ENCODE data around the gene TMEM190.

The TMEM190 gene

GRCh38 chr19:55340784-55341147, 35.9 kb upstream of the TMEM190 start (continued):
- TF ChIP-seq PBX3 (CRISPR knock-in tag; IDR thresholded peaks at IDR 0.05) = 0 out of 2 replicates have a peak, but pooled peaks have one; percentile 23
- no peak for TF ChIP-seq ZNF138 (tag by site-specific recombination; IDR thresholded peaks at IDR 0.05; ENCODE audit: borderline replicate concordance)
- 0 out of 2 replicates have a peak, but pooled peaks have one; percentile 19 for TF ChIP-seq ZBTB7A (tag by site-specific recombination; IDR thresholded peaks at IDR 0.05; ENCODE audit: low read depth)
- TF ChIP-seq ZNF175 (tag by site-specific recombination; IDR thresholded peaks at IDR 0.05) = no peak

- no peak for TF ChIP-seq ZNF221 (tag by site-specific recombination; IDR thresholded peaks at IDR 0.05; ENCODE audit: borderline replicate concordance)
- peak; percentile 72 for TF ChIP-seq SP2 (tag by site-specific recombination; IDR thresholded peaks at IDR 0.05)
- peak; percentile 93 for TF ChIP-seq ZNF398 (tag by site-specific recombination; IDR thresholded peaks at IDR 0.05)
- no peak for TF ChIP-seq YY2 (tag by site-specific recombination; IDR thresholded peaks at IDR 0.05)
- TF ChIP-seq ZNF488 (tag by site-specific recombination; IDR thresholded peaks at IDR 0.05) = no peak
- no peak for TF ChIP-seq ZNF548 (tag by site-specific recombination; IDR thresholded peaks at IDR 0.05)
- TF ChIP-seq KLF1 (tag by site-specific recombination; IDR thresholded peaks at IDR 0.05) = peak; percentile 20; the same call in 1 of the 2 replicates
- TF ChIP-seq ZNF654 (tag by site-specific recombination; IDR thresholded peaks at IDR 0.05; ENCODE audit: low read depth) = no peak
- TF ChIP-seq IKZF3 (tag by site-specific recombination; IDR thresholded peaks at IDR 0.05) = peak; percentile 33; the same call in 1 of the 2 replicates
- TF ChIP-seq ZNF341 (tag by site-specific recombination; IDR thresholded peaks at IDR 0.05; ENCODE audit: low read depth) = 0 out of 2 replicates have a peak, but pooled peaks have one; percentile 3
- Histone ChIP-seq H3K9me3 (ENCODE audit: control insufficient read depth, insufficient read depth, low read depth, low read length) (no peaks in the 10 kb centered on the region), H3K4me3 (ENCODE audit: low read depth, low read length) (peak overlapping the region; percentile 88), H3K4me1 (ENCODE audit: control insufficient read depth, insufficient read depth, low read length) (peaks cover 16% of the 10 kb centered on the region), H3K36me3 (ENCODE audit: control insufficient read depth in 2 of 2, insufficient read depth in 1 of 2, low read length in 2 of 2) (peaks cover 3 to 46% of the 10 kb centered on the region in 2 experiments), H3K27ac (ENCODE audit: extremely low read depth, low read depth, low read length) (peak overlapping the region; percentile 89)
- ChIA-PET CTCF (no interaction called here), POLR2A (interaction anchor here (0.5 to 1.3 kb wide), 9 partner anchors 8 to 313 kb away, joined by 3 to 7 read pairs (median 3); no protein-coding TSS in a partner anchor)
Observed at GRCh38 chr19:55341171-55341588, 35.4 kb upstream of the TMEM190 start.

GRCh38 chr19:55341595-55342531, 34.8 kb upstream of the TMEM190 start:
- Histone ChIP-seq H3K4me1 (ENCODE audit: control insufficient read depth, insufficient read depth, low read length) (peaks cover 16% of the 10 kb centered on the region), H3K9me3 (ENCODE audit: control insufficient read depth, insufficient read depth, low read depth, low read length) (no peaks in the 10 kb centered on the region), H3K4me3 (ENCODE audit: low read depth, low read length) (peak overlapping the region; percentile 88), H3K36me3 (ENCODE audit: control insufficient read depth in 2 of 2, insufficient read depth in 1 of 2, low read length in 2 of 2) (peaks cover 3 to 49% of the 10 kb centered on the region in 2 experiments), H3K27ac (ENCODE audit: extremely low read depth, low read depth, low read length) (peak overlapping the region; percentile 53; the same call in 1 of the 2 replicates)
- ChIA-PET POLR2A (interaction anchor here (0.5 to 1.3 kb wide), 4 partner anchors 8 to 196 kb away, joined by 3 to 4 read pairs (median 4); no protein-coding TSS in a partner anchor), CTCF (no interaction called here)
- TF ChIP-seq ZBTB7A (tag by site-specific recombination; IDR thresholded peaks at IDR 0.05; ENCODE audit: low read depth) (no peak), ZNF549 (tag by site-specific recombination; IDR thresholded peaks at IDR 0.05) (no peak), ZNF121 (tag by site-specific recombination; IDR thresholded peaks at IDR 0.05) (no peak), ZBTB10 (tag by site-specific recombination; IDR thresholded peaks at IDR 0.05) (0 out of 2 replicates have a peak, but pooled peaks have one; percentile 30), SALL2 (tag by site-specific recombination; IDR thresholded peaks at IDR 0.05; ENCODE audit: borderline replicate concordance) (no peak), ZNF677 (tag by site-specific recombination; IDR thresholded peaks at IDR 0.05) (no peak), PRDM4 (tag by site-specific recombination; IDR thresholded peaks at IDR 0.05) (no peak), SCRT1 (tag by site-specific recombination; IDR thresholded peaks at IDR 0.05; ENCODE audit: borderline replicate concordance) (peak; percentile 85), ZBTB20 (tag by site-specific recombination; IDR thresholded peaks at IDR 0.05) (no peak)

Measured in HEK293 (cell line).